AG04449 (cell line): Measurements from ENCODE around the gene SYNGR4.
"Not testable (repeated sequence)": the region's sequence is repeated elsewhere in the genome, so short reads cannot be mapped to it uniquely, and the experiment has no call there.

ENCODE experiments used
- CTCF ChIA-PET: fragments of 350-600 bp; formaldehyde crosslinking; extraction: SDS; loops from one replicate; lab custom pipeline; 2021; ENCODE audit warnings: antibody characterized with exemption; lab: Yijun Ruan, JAX
- POLR2A ChIA-PET: fragments of 400-600, 350-600 bp; formaldehyde crosslinking; extraction: SDS; loops from one replicate; lab custom pipeline; 2020; ENCODE audit warnings: antibody characterized with exemption, inconsistent platforms; lab: Yijun Ruan, JAX
- DNase-seq: peaks from one replicate; pipeline ENCODE4 v3.0.0-alpha.2; 2010; ENCODE audit warnings: low read depth, low spot score
- H3K4me3 ChIP-seq: 2 replicates; pipeline ENCODE4 v1.5.1; 2011; ENCODE audit warnings: low read depth, mild to moderate bottlenecking, control low read depth, low read length
- CTCF ChIP-seq: IDR thresholded peaks from one replicate; pipeline ENCODE4 v1.5.1; 2011; ENCODE audit warnings: mild to moderate bottlenecking, moderate library complexity, low read length, control low read depth, inconsistent platforms; ENCODE audit not compliant: insufficient read depth; ENCODE audit errors: missing control alignments

The SYNGR4 gene

GRCh38 chr19:48385461-48386087 is 21.4 kb downstream of the SYNGR4 start:
- no peak overlapping the region for H3K4me3 ChIP-seq
- ChIA-PET CTCF (interaction anchor here (1.0 kb wide), 1 partner anchor 12 kb away, joined by 3 read pairs; no protein-coding TSS in a partner anchor), POLR2A (no interaction called here)
- DNase-seq: no peak
- no peak for TF ChIP-seq CTCF

- CTCF ChIA-PET: no interaction called here
- no peak for TF ChIP-seq CTCF
- no peak overlapping the region for H3K4me3 ChIP-seq
- POLR2A ChIA-PET: interaction anchor here (0.5 to 0.7 kb wide), 2 partner anchors 14 to 37 kb away, joined by 3 read pairs; no protein-coding TSS in a partner anchor
- no peak for DNase-seq
These were observed 22.8 kb downstream of the SYNGR4 start for GRCh38 chr19:48386981-48387380.

- ChIA-PET CTCF (interaction anchor here (0.6 to 3.2 kb wide), 56 partner anchors 7 to 218 kb away, joined by 3 to 40 read pairs (median 6); partner anchors contain the start of genes GRWD1, SYNGR4 and TMEM143), POLR2A (interaction anchor here (0.9 to 3.0 kb wide), 4 partner anchors 9 to 193 kb away, joined by 4 to 15 read pairs (median 5); partner anchors contain the start of genes SYNGR4 and TMEM143)
- no peak for DNase-seq
- peak; percentile 74 for TF ChIP-seq CTCF
- peak overlapping the region; percentile 98 for H3K4me3 ChIP-seq
These were observed 26.3 kb downstream of the SYNGR4 start for GRCh38 chr19:48390188-48391099.

GRCh38 chr19:48391100-48392005 is 27.2 kb downstream of the SYNGR4 start, which contains the start of gene KDELR1:
Gene KDELR1, minus strand, starts transcription at chr19:48391551. Its CDS starts 193 bp downstream, at chr19:48391358.
- no peak for DNase-seq
- peak within 1 kb of the TSS; percentile 98 for H3K4me3 ChIP-seq
- TF ChIP-seq CTCF: peak; percentile 95
- ChIA-PET CTCF (interaction anchor here (0.6 to 3.2 kb wide), 60 partner anchors 8 to 217 kb away, joined by 3 to 40 read pairs (median 4); partner anchors contain the start of genes GRWD1, SYNGR4 and TMEM143), POLR2A (interaction anchor here (0.6 to 3.0 kb wide), 9 partner anchors 9 to 193 kb away, joined by 3 to 15 read pairs (median 4); partner anchors contain the start of genes GRWD1, SYNGR4 and TMEM143)

GRCh38 chr19:48392006-48392344 is 27.8 kb downstream of the SYNGR4 start:
- ChIA-PET CTCF (interaction anchor here (0.9 to 3.2 kb wide), 46 partner anchors 9 to 217 kb away, joined by 3 to 40 read pairs (median 6); partner anchors contain the start of genes GRWD1, SYNGR4 and TMEM143), POLR2A (interaction anchor here (0.6 to 3.0 kb wide), 8 partner anchors 11 to 192 kb away, joined by 3 to 15 read pairs (median 5); partner anchors contain the start of genes GRWD1, SYNGR4 and TMEM143)
- DNase-seq, H3K4me3 ChIP-seq: not testable (repeated sequence)
